NCI-H82 treated with DMSO at 0.1 percent for 48 hours (cell line): ENCODE results near the gene AXDND1.
"Not testable (repeated sequence)": the region's sequence is repeated elsewhere in the genome, so short reads cannot be mapped to it uniquely, and the experiment has no call there.

Experiments
- DNase-seq: peaks from one replicate; lab custom pipeline; 2025; ENCODE audit not compliant: unreplicated experiment; lab: John Stamatoyannopoulos, UW

AXDND1 gene

GRCh38 chr1:179459606-179460206 lies 93.9 kb downstream of the AXDND1 start:
- not testable (repeated sequence) for DNase-seq

- DNase-seq, result not testable (repeated sequence)
These were observed 99.9 kb downstream of the AXDND1 start for GRCh38 chr1:179465661-179466060.

GRCh38 chr1:179474713-179475112 lies 108.9 kb downstream of the AXDND1 start:
- DNase-seq, result no peak

GRCh38 chr1:179476484-179476883 lies 110.7 kb downstream of the AXDND1 start:
- no peak for DNase-seq

GRCh38 chr1:179478370-179478769 lies 112.6 kb downstream of the AXDND1 start:
- DNase-seq, result no peak

GRCh38 chr1:179490611-179491010 lies 124.8 kb downstream of the AXDND1 start:
- no peak for DNase-seq

- no peak for DNase-seq
These were observed 127.6 kb downstream of the AXDND1 start for GRCh38 chr1:179493323-179493722.

GRCh38 chr1:179506199-179506598 lies 140.4 kb downstream of the AXDND1 start:
- no peak for DNase-seq

GRCh38 chr1:179509384-179509783 lies 143.6 kb downstream of the AXDND1 start:
- DNase-seq, result no peak

GRCh38 chr1:179510038-179510437 lies 144.3 kb downstream of the AXDND1 start:
- DNase-seq, result no peak

GRCh38 chr1:179516976-179517705 lies 151.4 kb downstream of the AXDND1 start:
- no peak for DNase-seq

GRCh38 chr1:179518544-179518943 lies 152.8 kb downstream of the AXDND1 start:
- not testable (repeated sequence) for DNase-seq

GRCh38 chr1:179529482-179530195 lies 163.9 kb downstream of the AXDND1 start:
- no peak for DNase-seq

GRCh38 chr1:179530352-179530751 lies 164.6 kb downstream of the AXDND1 start:
- no peak for DNase-seq

GRCh38 chr1:179541774-179542173 lies 176.0 kb downstream of the AXDND1 start:
- DNase-seq, result no peak

GRCh38 chr1:179545321-179545720 lies 179.6 kb downstream of the AXDND1 start:
- no peak for DNase-seq

GRCh38 chr1:179547021-179547535 lies 181.3 kb downstream of the AXDND1 start:
- no peak for DNase-seq

GRCh38 chr1:179548666-179549367 lies 183.0 kb downstream of the AXDND1 start:
- no peak for DNase-seq

GRCh38 chr1:179549368-179549700 lies 183.6 kb downstream of the AXDND1 start:
- no peak for DNase-seq

- DNase-seq, result no peak
These were observed 185.2 kb downstream of the AXDND1 start for GRCh38 chr1:179550746-179551682.
